K562 (cell line): Measurements from ENCODE around the gene COPG2. TPM values are rescaled to one million over a fixed set of nuclear protein-coding genes. Genes with fewer than 3 reads are reported as not detected.
"Not testable (repeated sequence)": the region's sequence is repeated elsewhere in the genome, so short reads cannot be mapped to it uniquely, and the experiment has no call there.

ENCODE experiments used
- ATAC-seq: fragments of 200-7000 bp; cut with Tn5 transposase; 3 replicates; pipeline ENCODE4 v1.9.1; 2020; ENCODE audit warnings: moderate library complexity
- BruUV-seq: library from RNA; stranded (reverse); fragments of 400-500 nt; replicated peaks from 2 replicates; lab custom pipeline; 2021; lab: Mats Ljungman, UMichigan
- CTCF ChIA-PET: fragments of 300-600 bp; formaldehyde crosslinking; extraction: SDS; loops from one replicate; lab custom pipeline; 2021; ENCODE audit warnings: low intra/inter-chr PET ratio; lab: Yijun Ruan, JAX
- POLR2A ChIA-PET: fragments of 300-600, 350-650 bp; sonication (Branson Sonifier 250); formaldehyde crosslinking; extraction: SDS; loops from one replicate; lab custom pipeline; 2021; ENCODE audit warnings: antibody characterized with exemption, inconsistent platforms; lab: Yijun Ruan, JAX
- DNase-seq, 4 experiments: peaks; one replicate each; pipeline versions ENCODE4 v3.0.0 to v3.0.0-alpha.2; 2011 to 2018; ENCODE audit warnings: low spot score in 3 of 4, mixed read lengths in 3 of 4; ENCODE audit errors: extremely low read depth in 1 of 4
- FAIRE-seq: peaks from 2 replicates; lab custom pipeline; 2011; peaks lifted over from hg19 to GRCh38; lab: Jason Lieb, UNC
- H2AFZ ChIP-seq: 2 replicates; pipeline ENCODE4 v1.6.0; 2011; ENCODE audit warnings: low read depth, low read length, control low read depth, inconsistent platforms
- H3K27ac ChIP-seq: fragments of 200-600 bp; 3 replicates; pipeline ENCODE4 v1.8.0; 2011; ENCODE audit warnings: low read depth, mild to moderate bottlenecking, control low read depth, inconsistent platforms, low read length, moderate library complexity, mixed read lengths; ENCODE audit errors: extremely low read depth
- H3K27me3 ChIP-seq, 2 experiments: fragments of 300-600 bp in 1 of 2; 2 replicates in 1 of 2; 3 replicates in 1 of 2; pipeline versions ENCODE4 v1.6.0 to v1.8.0; 2011; ENCODE audit warnings: inconsistent platforms in 2 of 2, low read length in 2 of 2, mild to moderate bottlenecking in 1 of 2, mixed read lengths in 1 of 2, moderate library complexity in 1 of 2; ENCODE audit not compliant: control insufficient read depth in 2 of 2, insufficient read depth in 2 of 2
- H3K36me3 ChIP-seq: fragments of 300-600 bp; 3 replicates; pipeline ENCODE4 v1.8.0; 2011; ENCODE audit warnings: mild to moderate bottlenecking, low read length, inconsistent platforms; ENCODE audit not compliant: control insufficient read depth, insufficient read depth
- H3K4me1 ChIP-seq, 2 experiments: fragments of 200-600 bp in 1 of 2; replicated peaks in 1 of 2; 2 replicates in 1 of 2; 3 replicates in 1 of 2; pipeline versions ENCODE4 v1.5.1 to v1.8.0; 2011; ENCODE audit warnings: inconsistent platforms in 2 of 2, low read length in 2 of 2, mild to moderate bottlenecking in 1 of 2, mixed read lengths in 1 of 2, moderate library complexity in 1 of 2; ENCODE audit not compliant: control insufficient read depth in 2 of 2, insufficient read depth in 2 of 2
- H3K4me2 ChIP-seq: 2 replicates; pipeline ENCODE4 v1.6.1; 2011; ENCODE audit warnings: low read length, control low read depth, inconsistent platforms, mixed read lengths; ENCODE audit not compliant: insufficient read depth
- H3K4me3 ChIP-seq: fragments of 200-600 bp; sonication (generic), shearing (Covaris generic); 2 replicates; pipeline ENCODE4 v1.5.1; 2016; ENCODE audit warnings: control low read depth, inconsistent platforms
- H3K79me2 ChIP-seq: fragments of 200-600 bp; 3 replicates; pipeline ENCODE4 v1.8.0; 2011; ENCODE audit warnings: low read length, inconsistent platforms; ENCODE audit not compliant: control insufficient read depth, insufficient read depth
- H3K9ac ChIP-seq, 2 experiments: 2 replicates each; pipeline versions ENCODE4 v1.6.0 to v1.6.1; 2011; ENCODE audit warnings: low read depth in 2 of 2, low read length in 2 of 2, control low read depth in 1 of 2, inconsistent platforms in 1 of 2, mild to moderate bottlenecking in 1 of 2, mixed read lengths in 1 of 2; ENCODE audit not compliant: insufficient read depth in 1 of 2
- H3K9me1 ChIP-seq: one replicate; pipeline ENCODE4 v1.6.0; 2011; ENCODE audit warnings: inconsistent platforms, mild to moderate bottlenecking, low read length, moderate library complexity; ENCODE audit not compliant: control insufficient read depth, insufficient read depth
- H3K9me3 ChIP-seq: replicated peaks from 2 replicates; pipeline ENCODE4 v1.5.1; 2011; ENCODE audit warnings: low read depth, low read length, inconsistent platforms; ENCODE audit not compliant: control insufficient read depth, insufficient read depth
- H4K20me1 ChIP-seq: replicated peaks from 2 replicates; pipeline ENCODE4 v1.6.1; 2011; ENCODE audit warnings: low read length, inconsistent platforms, mixed read lengths; ENCODE audit not compliant: control insufficient read depth, insufficient read depth
- CLOCK ChIP-seq: fragments of 250-450 bp; sonication (Bioruptor Pico); IDR thresholded peaks from 2 replicates; pipeline ENCODE4 v1.4.0; 2020; ENCODE audit warnings: mild to moderate bottlenecking, moderate library complexity, borderline replicate concordance
- MTA2 ChIP-seq: fragments of 450-650 bp; IDR thresholded peaks from 2 replicates; pipeline ENCODE4 v1.6.1; 2016; ENCODE audit warnings: low read depth
- MYC ChIP-seq, 2 experiments: fragments of 250-450 bp in 1 of 2; sonication (Bioruptor Pico) in 1 of 2; IDR thresholded peaks; 2 replicates each; pipeline versions ENCODE4 v1.5.1 to v1.6.1; 2012 to 2021; ENCODE audit warnings: low read depth in 2 of 2, borderline replicate concordance in 1 of 2, improper control_type of control experiment in 1 of 2, low read length in 1 of 2, mild to moderate bottlenecking in 1 of 2, moderate library complexity in 1 of 2
- WGBS: fragments of 100-300 bp; shearing (Covaris generic); methylation state at CpG from one replicate; pipeline ENCODE4 v1.1.6; 2016; ENCODE audit warnings: low coverage, mixed read lengths; ENCODE audit not compliant: insufficient coverage; ENCODE audit errors: missing lambda C conversion rate; 5-methylcytosine and 5-hydroxymethylcytosine counted together
- in situ Hi-C: fragments of 300-500 bp; cut with MboI; formaldehyde crosslinking; loops from 4 replicates; pipeline ENCODE4 v1.15.0; 2018; ENCODE audit warnings: inconsistent platforms, mixed read lengths
- intact Hi-C: fragments of 100-400 bp; cut with micrococcal nuclease; formaldehyde crosslinking; loops from 2 replicates; pipeline ENCODE4 v1.14.2; 2022
- polyA plus RNA-seq, 8 experiments: library from polyadenylated mRNA; depleted of rRNA in 4 of 8; stranded (reverse) in 5 of 8; unstranded in 3 of 8; fragments of >200 nt; fragmentation: Nextera tagmentation in 2 of 8; fragmentation: Illumina TruSeq in 1 of 8; extraction: Ambion mirVana in 2 of 8; extraction: Trizol in 1 of 8; gene quantifications; 2 replicates each; pipeline versions ENCODE4 v1.2.1 to v1.2.3, GENCODE V29; 2011 to 2014; ENCODE audit warnings: inconsistent platforms in 1 of 8, missing spikeins in 1 of 8
- total RNA-seq, 7 experiments: library from RNA; depleted of rRNA in 6 of 7; stranded (reverse); fragments of >200 nt in 6 of 7; fragmentation: Illumina TruSeq in 2 of 7; extraction: Trizol in 2 of 7; gene quantifications; 2 replicates each; pipeline versions ENCODE4 v1.2.1 to v1.2.3, GENCODE V29; 2011 to 2021; ENCODE audit warnings: low replicate concordance in 1 of 7

COPG2 gene
- total and polyA plus RNA-seq, 9 of the 15 experiments (the other 6 are each of a cell fraction or from before 2014, with no cell fraction given) = 6.6 to 104 (median 32.5) TPM

GRCh38 chr7:130513447-130513846 is 155.1 kb downstream of the COPG2 start (continued):
- TF ChIP-seq CLOCK (CRISPR knock-in tag) (no peak), MYC (IDR thresholded peaks at IDR 0.05; ENCODE audit: low read depth, low read length) (no peak), MYC (CRISPR knock-in tag; IDR thresholded peaks at IDR 0.05; ENCODE audit: borderline replicate concordance, low read depth) (no peak), MTA2 (no peak)

- H3K9me1 ChIP-seq, DNase-seq, H3K9me3 ChIP-seq, H2AFZ ChIP-seq, intact Hi-C loops, H3K27me3 ChIP-seq, in situ Hi-C loops, H3K4me1 ChIP-seq, H3K4me2 ChIP-seq, H3K9ac ChIP-seq, ATAC-seq, H4K20me1 ChIP-seq, H3K4me3 ChIP-seq, CTCF ChIA-PET, H3K27ac ChIP-seq, H3K79me2 ChIP-seq, BruUV-seq, H3K36me3 ChIP-seq, FAIRE-seq: not testable (repeated sequence)
- 53% methylated on average over 3 of the region's 3 CpGs for WGBS
- POLR2A ChIA-PET = interaction anchor here (0.6 to 1.1 kb wide), 4 partner anchors 9 to 204 kb away, joined by 3 read pairs; no protein-coding TSS in a partner anchor
Observed at GRCh38 chr7:130512038-130512437, 156.5 kb downstream of the COPG2 start.
